ENCODE results near the gene PATJ.

- TF ChIP-seq EZH2 (IDR thresholded peaks at IDR 0.05; ENCODE audit: borderline replicate concordance, low read depth, low read length, severe bottlenecking) (no peak), CTCF (IDR thresholded peaks at IDR 0.05; ENCODE audit: borderline replicate concordance, extremely low read depth, low read length, poor library complexity, severe bottlenecking) (no peak)
Observed at GRCh38 chr1:61975638-61976037, 233.4 kb downstream of the PATJ start.

Measured in DND-41 (cell line).